Measurements from ENCODE around the gene BUB1. TPM values are rescaled to one million over a fixed set of nuclear protein-coding genes. Genes with fewer than 3 reads are reported as not detected.
A peak's percentile ranks its signal among the peaks of the same experiment; 100 is the strongest.

Gene BUB1
- total and polyA plus RNA-seq, 2 donors (not counting 1 experiment from before 2014, with no cell fraction given) = 9.9 to 11.2 TPM

- H3K4me1 ChIP-seq (ENCODE audit: control insufficient read depth, extremely low read depth, insufficient read depth, low read length) = no peaks in the 10 kb centered on the region
- no peak overlapping the region for H3K9ac ChIP-seq (ENCODE audit: insufficient read depth, low read length)
- no peaks in the 10 kb centered on the region for H3K36me3 ChIP-seq (ENCODE audit: control insufficient read depth, insufficient read depth, low read length)
- no peak overlapping the region for H3K4me2 ChIP-seq (ENCODE audit: extremely low read depth, insufficient read depth, low read length)
- peaks cover 13% of the 10 kb centered on the region for H3K27me3 ChIP-seq (ENCODE audit: control insufficient read depth, insufficient read depth, low read length)
- no peak overlapping the region for H3K27ac ChIP-seq (ENCODE audit: insufficient read depth, low read length)
- peak; percentile 19 to 33 for DNase-seq (ENCODE audit: low read depth in 2 of 2)
- TF ChIP-seq CTCF (conservative IDR thresholded peaks at IDR 0.05 in 1 of 2, IDR thresholded peaks at IDR 0.05 in 1 of 2; ENCODE audit: low read depth in 1 of 2, low read length in 2 of 2) = no peak
- no peaks in the 10 kb centered on the region for H3K9me3 ChIP-seq (ENCODE audit: control insufficient read depth, insufficient read depth, low read depth, low read length)
- H4K20me1 ChIP-seq (ENCODE audit: control insufficient read depth, extremely low read depth, insufficient read depth, low read length) = no peaks in the 10 kb centered on the region
- no peaks in the 10 kb centered on the region for H3K79me2 ChIP-seq (ENCODE audit: control insufficient read depth, insufficient read depth, low read length)
- no peak overlapping the region for H3K4me3 ChIP-seq (replicated peaks in 1 of 4; ENCODE audit: control extremely low read depth in 1 of 4, insufficient read depth in 1 of 4, low read depth in 3 of 4, low read length in 4 of 4)
- no peak overlapping the region for H2AFZ ChIP-seq (ENCODE audit: low read length)
These were observed 39.2 kb upstream of the BUB1 start for GRCh38 chr2:110716959-110717645.

- Histone ChIP-seq H3K79me2 (ENCODE audit: control insufficient read depth, insufficient read depth, low read length) (no peaks in the 10 kb centered on the region), H4K20me1 (ENCODE audit: control insufficient read depth, extremely low read depth, insufficient read depth, low read length) (no peaks in the 10 kb centered on the region), H3K27ac (ENCODE audit: insufficient read depth, low read length) (no peak overlapping the region), H2AFZ (ENCODE audit: low read length) (no peak overlapping the region), H3K27me3 (ENCODE audit: control insufficient read depth, insufficient read depth, low read length) (peaks cover 13% of the 10 kb centered on the region), H3K4me1 (ENCODE audit: control insufficient read depth, extremely low read depth, insufficient read depth, low read length) (no peaks in the 10 kb centered on the region), H3K4me2 (ENCODE audit: extremely low read depth, insufficient read depth, low read length) (no peak overlapping the region), H3K36me3 (ENCODE audit: control insufficient read depth, insufficient read depth, low read length) (no peaks in the 10 kb centered on the region), H3K9me3 (ENCODE audit: control insufficient read depth, insufficient read depth, low read depth, low read length) (no peaks in the 10 kb centered on the region), H3K9ac (ENCODE audit: insufficient read depth, low read length) (no peak overlapping the region), H3K4me3 (replicated peaks in 1 of 4; ENCODE audit: control extremely low read depth in 1 of 4, insufficient read depth in 1 of 4, low read depth in 3 of 4, low read length in 4 of 4) (no peak overlapping the region)
- peak in 1 of 2 donors; percentile 20 for DNase-seq (ENCODE audit: low read depth in 2 of 2)
- TF ChIP-seq EZH2 (IDR thresholded peaks at IDR 0.05; ENCODE audit: low read length, missing control alignments) = no peak
- no peak for TF ChIP-seq CTCF (conservative IDR thresholded peaks at IDR 0.05 in 1 of 2, IDR thresholded peaks at IDR 0.05 in 1 of 2; ENCODE audit: low read depth in 1 of 2, low read length in 2 of 2)
These were observed 36.8 kb upstream of the BUB1 start for GRCh38 chr2:110714452-110715224.

- H3K79me2 ChIP-seq (ENCODE audit: control insufficient read depth, insufficient read depth, low read length) = no peaks in the 10 kb centered on the region
- DNase-seq (ENCODE audit: low read depth in 2 of 2) = no peak
- no peaks in the 10 kb centered on the region for H3K9me3 ChIP-seq (ENCODE audit: control insufficient read depth, insufficient read depth, low read depth, low read length)
- H4K20me1 ChIP-seq (ENCODE audit: control insufficient read depth, extremely low read depth, insufficient read depth, low read length) = no peaks in the 10 kb centered on the region
- no peak overlapping the region for H2AFZ ChIP-seq (ENCODE audit: low read length)
- no peak overlapping the region for H3K4me2 ChIP-seq (ENCODE audit: extremely low read depth, insufficient read depth, low read length)
- H3K4me3 ChIP-seq (replicated peaks in 1 of 4; ENCODE audit: control extremely low read depth in 1 of 4, insufficient read depth in 1 of 4, low read depth in 3 of 4, low read length in 4 of 4) = no peak overlapping the region
- H3K27me3 ChIP-seq (ENCODE audit: control insufficient read depth, insufficient read depth, low read length) = peaks cover 13% of the 10 kb centered on the region
- no peak for TF ChIP-seq EZH2 (IDR thresholded peaks at IDR 0.05; ENCODE audit: low read length, missing control alignments)
- TF ChIP-seq CTCF (conservative IDR thresholded peaks at IDR 0.05 in 1 of 2, IDR thresholded peaks at IDR 0.05 in 1 of 2; ENCODE audit: low read depth in 1 of 2, low read length in 2 of 2) = no peak
- H3K27ac ChIP-seq (ENCODE audit: insufficient read depth, low read length) = no peak overlapping the region
- H3K4me1 ChIP-seq (ENCODE audit: control insufficient read depth, extremely low read depth, insufficient read depth, low read length) = no peaks in the 10 kb centered on the region
- no peaks in the 10 kb centered on the region for H3K36me3 ChIP-seq (ENCODE audit: control insufficient read depth, insufficient read depth, low read length)
- H3K9ac ChIP-seq (ENCODE audit: insufficient read depth, low read length) = no peak overlapping the region
These were observed 35.9 kb upstream of the BUB1 start for GRCh38 chr2:110713513-110714362.
